Sigmoid colon (tissue), 7 donors: ENCODE data around the gene AURKB. TPM values are rescaled to one million over a fixed set of nuclear protein-coding genes. Genes with fewer than 3 reads are reported as not detected.

Experiments
- DNase-seq: peaks from one replicate; pipeline ENCODE4 v3.0.0-alpha.2; 2019
- H3K27ac ChIP-seq, 4 donors: fragments of 200-600 bp; sonication (generic); one replicate each; pipeline ENCODE4 v1.5.1; 2016 to 2019; ENCODE audit warnings: mild to moderate bottlenecking in 1 of 4
- H3K27me3 ChIP-seq, 3 donors: fragments of 200-600 bp; sonication (generic); one replicate each; pipeline ENCODE4 v1.5.1; 2019; ENCODE audit warnings: mild to moderate bottlenecking in 1 of 3
- H3K36me3 ChIP-seq, 4 donors: fragments of 200-600 bp; sonication (generic); one replicate each; pipeline ENCODE4 v1.5.1; 2016 to 2019
- H3K4me1 ChIP-seq, 4 donors: fragments of 200-600 bp; sonication (generic); one replicate each; pipeline ENCODE4 v1.5.1; 2017 to 2019
- H3K4me3 ChIP-seq, 4 donors: fragments of 200-600 bp; sonication (generic); one replicate each; pipeline ENCODE4 v1.5.1; 2017 to 2019; ENCODE audit warnings: mild to moderate bottlenecking in 2 of 4, moderate library complexity in 1 of 4
- H3K9me3 ChIP-seq, 4 donors: fragments of 200-600 bp in 3 of 4; sonication (generic) in 3 of 4; one replicate each; pipeline versions ENCODE4 v1.5.1 to v1.6.1; 2013 to 2019
- CTCF ChIP-seq, 4 experiments: fragments of 450-650 bp in 3 of 4; fragments of 200-600 bp in 1 of 4; IDR thresholded peaks; one replicate each; pipeline ENCODE4 v1.5.1; 2016 to 2019; ENCODE audit warnings: antibody characterized with exemption in 4 of 4, mild to moderate bottlenecking in 3 of 4, moderate library complexity in 2 of 4
- EP300 ChIP-seq, 4 donors: sonication (generic); formaldehyde crosslinking; IDR thresholded peaks; one replicate each; pipeline ENCODE4 v1.6.1; 2017; ENCODE audit warnings: antibody characterized with exemption in 4 of 4
- POLR2A ChIP-seq, 2 donors: fragments of 450-650 bp; IDR thresholded peaks; one replicate each; pipeline ENCODE4 v1.6.1; 2016; ENCODE audit warnings: antibody characterized with exemption in 2 of 2, mild to moderate bottlenecking in 2 of 2, moderate library complexity in 2 of 2
- POLR2AphosphoS5 ChIP-seq, 4 donors: sonication (generic); formaldehyde crosslinking; IDR thresholded peaks; one replicate each; pipeline ENCODE4 v1.6.1; 2017; ENCODE audit warnings: antibody characterized with exemption in 4 of 4
- WGBS, 2 donors: extraction: QIAGEN DNeasy Blood & Tissue Kit; methylation state at CpG; one replicate each; pipeline ENCODE4 v1.1.7; 2013; 5-methylcytosine and 5-hydroxymethylcytosine counted together
- intact Hi-C: fragments of 100-400 bp; cut with DNase I; formaldehyde crosslinking; loops from one replicate; pipeline ENCODE4 v1.15.1; 2023
- polyA plus RNA-seq, 3 donors: library from polyadenylated mRNA; stranded (reverse); fragments of 200-250 nt; gene quantifications; one replicate each; pipeline ENCODE4 v1.2.3, GENCODE V29; 2013
- total RNA-seq, 4 donors: library from RNA; depleted of rRNA; stranded (reverse); fragments of >200 nt; gene quantifications; one replicate each; pipeline ENCODE4 v1.1.0, GENCODE V29; 2016
- donor health status: healthy with polysubstance abuse.
- donor health status: Bipolar disorder and iron deficiency.
- donor health status: healthy.

Gene AURKB
- total and polyA plus RNA-seq, 7 donors = 1.4 to 45.6 (median 3.3) TPM; not detected in 2

- DNase-seq = peak; percentile 64
Measured at GRCh38 chr17:8159459-8160223, 50.7 kb downstream of the AURKB start.

GRCh38 chr17:8159032-8159400 is 51.4 kb downstream of the AURKB start:
- peaks cover 0 to 59% (median 54%) of the 10 kb centered on the region in 4 donors for H3K4me1 ChIP-seq
- peak in 1 of 4 experiments; percentile 2 for TF ChIP-seq CTCF (IDR thresholded peaks at IDR 0.05)
- TF ChIP-seq EP300 (IDR thresholded peaks at IDR 0.05) = no peak
- peak overlapping the region; percentile 98 to 100 (median 99) for H3K27ac ChIP-seq
- intact Hi-C loops = loop anchor here (1.0 to 5.0 kb wide), 3 partner anchors 21 to 317 kb away; partner anchors contain the start of gene HES7
- H3K9me3 ChIP-seq = no peaks in the 10 kb centered on the region
- H3K36me3 ChIP-seq = peaks cover 0 to 21% (median 14%) of the 10 kb centered on the region in 4 donors
- no peaks in the 10 kb centered on the region for H3K27me3 ChIP-seq
- no peak overlapping the region for H3K4me3 ChIP-seq
- WGBS, 2 donors = 50 to 62% methylated on average over 3 of the region's 3 CpGs
- no peak for DNase-seq

More at GRCh38 chr17:8159459-8160223, 50.7 kb downstream of the AURKB start:
- WGBS, 2 donors = 67 to 84% methylated on average over 4 of the region's 4 CpGs
- no peak for TF ChIP-seq CTCF (IDR thresholded peaks at IDR 0.05)
- TF ChIP-seq POLR2A (IDR thresholded peaks at IDR 0.05) = no peak
- no peak for TF ChIP-seq EP300 (IDR thresholded peaks at IDR 0.05)
- no peak for TF ChIP-seq POLR2AphosphoS5 (IDR thresholded peaks at IDR 0.05)
- Histone ChIP-seq H3K4me1 (peaks cover 0 to 65% (median 59%) of the 10 kb centered on the region in 4 donors), H3K27me3 (no peaks in the 10 kb centered on the region), H3K36me3 (peaks cover 0 to 21% (median 14%) of the 10 kb centered on the region in 4 donors), H3K4me3 (no peak overlapping the region), H3K9me3 (no peaks in the 10 kb centered on the region), H3K27ac (peak overlapping the region; percentile 98 to 100 (median 99))
- intact Hi-C loops = loop anchor here (1.0 to 5.0 kb wide), 4 partner anchors 21 to 317 kb away; partner anchors contain the start of gene HES7

GRCh38 chr17:8158267-8159031 is 51.9 kb downstream of the AURKB start:
- TF ChIP-seq POLR2AphosphoS5 (IDR thresholded peaks at IDR 0.05) = peak; percentile 40 to 68 (median 64)
- no peak for TF ChIP-seq EP300 (IDR thresholded peaks at IDR 0.05)
- TF ChIP-seq CTCF (IDR thresholded peaks at IDR 0.05) = peak in 3 of 4 experiments; percentile 82 to 89 (median 84)
- no peak for TF ChIP-seq POLR2A (IDR thresholded peaks at IDR 0.05)
- DNase-seq = peak; percentile 96
- Histone ChIP-seq H3K9me3 (no peaks in the 10 kb centered on the region), H3K4me3 (peak overlapping the region in 1 of 4 donors; percentile 9), H3K36me3 (peaks cover 0 to 22% (median 14%) of the 10 kb centered on the region in 4 donors), H3K27ac (peak overlapping the region; percentile 98 to 100 (median 99)), H3K27me3 (no peaks in the 10 kb centered on the region), H3K4me1 (peaks cover 0 to 59% (median 54%) of the 10 kb centered on the region in 4 donors)
- intact Hi-C loops = loop anchor here (1.0 to 5.0 kb wide), 4 partner anchors 20 to 316 kb away; partner anchors contain the start of gene HES7
- WGBS, 2 donors = 38 to 48% methylated on average over 20 of the region's 20 CpGs

- peak; percentile 100 for DNase-seq
- peak overlapping the region; percentile 99 to 100 (median 100) for H3K27ac ChIP-seq
- 0 to 1% methylated on average over 59 of the region's 59 CpGs for WGBS, 2 donors
- intact Hi-C loops = loop anchor here (5.0 kb wide), 1 partner anchor 314 kb away; no protein-coding TSS in a partner anchor
- TF ChIP-seq CTCF (IDR thresholded peaks at IDR 0.05) = no peak
- peak; percentile 100 for TF ChIP-seq POLR2A (IDR thresholded peaks at IDR 0.05)
- TF ChIP-seq EP300 (IDR thresholded peaks at IDR 0.05) = peak; percentile 59 to 98 (median 77)
- peak; percentile 100 for TF ChIP-seq POLR2AphosphoS5 (IDR thresholded peaks at IDR 0.05)
- H3K4me3 ChIP-seq = peak overlapping the region; percentile 93 to 97 (median 96)
- H3K9me3 ChIP-seq = no peaks in the 10 kb centered on the region
- H3K4me1 ChIP-seq = peaks cover 0 to 58% (median 54%) of the 10 kb centered on the region in 4 donors
- no peaks in the 10 kb centered on the region for H3K27me3 ChIP-seq
- peaks cover 0 to 28% (median 20%) of the 10 kb centered on the region in 4 donors for H3K36me3 ChIP-seq
Measured at GRCh38 chr17:8156246-8156992, 54.0 kb downstream of the AURKB start.
